Epithelial cell of prostate (primary cell): ENCODE measurements around the gene COBLL1.
A peak's percentile ranks its signal among the peaks of the same experiment; 100 is the strongest.

ENCODE experiments used
- DNase-seq: peaks from one replicate; pipeline ENCODE4 v3.0.0-alpha.2; 2011; ENCODE audit warnings: low read depth, low spot score
- H3K27ac ChIP-seq: fragments of 450-650 bp; 2 replicates; pipeline ENCODE4 v1.5.1; 2017; ENCODE audit warnings: mild to moderate bottlenecking

COBLL1 gene

GRCh38 chr2:164824872-164825271 is 16.8 kb downstream of the COBLL1 start:
- H3K27ac ChIP-seq: peak overlapping the region; percentile 93
- no peak for DNase-seq

GRCh38 chr2:164823126-164823525 is 18.5 kb downstream of the COBLL1 start:
- no peak for DNase-seq
- no peak overlapping the region for H3K27ac ChIP-seq

GRCh38 chr2:164821338-164821737 is 20.3 kb downstream of the COBLL1 start:
- DNase-seq: no peak
- H3K27ac ChIP-seq: no peak overlapping the region

- DNase-seq: no peak
- no peak overlapping the region for H3K27ac ChIP-seq
Measured at GRCh38 chr2:164818149-164819136, 23.2 kb downstream of the COBLL1 start.

- H3K27ac ChIP-seq: no peak overlapping the region
- no peak for DNase-seq
Measured at GRCh38 chr2:164816900-164817299, 24.7 kb downstream of the COBLL1 start.

- no peak for DNase-seq
- no peak overlapping the region for H3K27ac ChIP-seq
Measured at GRCh38 chr2:164816046-164816445, 25.6 kb downstream of the COBLL1 start.

GRCh38 chr2:164815071-164815793 is 26.4 kb downstream of the COBLL1 start:
- DNase-seq: no peak
- no peak overlapping the region for H3K27ac ChIP-seq

- no peak overlapping the region for H3K27ac ChIP-seq
- DNase-seq: no peak
Measured at GRCh38 chr2:164813535-164813934, 28.1 kb downstream of the COBLL1 start.

GRCh38 chr2:164812378-164812777 is 29.2 kb downstream of the COBLL1 start:
- DNase-seq: no peak
- H3K27ac ChIP-seq: no peak overlapping the region

GRCh38 chr2:164811819-164812218 is 29.8 kb downstream of the COBLL1 start:
- H3K27ac ChIP-seq: no peak overlapping the region
- no peak for DNase-seq

- peak overlapping the region; percentile 19 for H3K27ac ChIP-seq
- DNase-seq: no peak
Measured at GRCh38 chr2:164810843-164811242, 30.8 kb downstream of the COBLL1 start.

- H3K27ac ChIP-seq: no peak overlapping the region
- no peak for DNase-seq
Measured at GRCh38 chr2:164808776-164809175, 32.8 kb downstream of the COBLL1 start.

GRCh38 chr2:164803776-164804466 is 37.7 kb downstream of the COBLL1 start:
- no peak overlapping the region for H3K27ac ChIP-seq
- DNase-seq: no peak

- no peak for DNase-seq
- H3K27ac ChIP-seq: no peak overlapping the region
Measured at GRCh38 chr2:164802095-164802707, 39.4 kb downstream of the COBLL1 start.

GRCh38 chr2:164800572-164800971 is 41.1 kb downstream of the COBLL1 start:
- no peak for DNase-seq
- no peak overlapping the region for H3K27ac ChIP-seq

GRCh38 chr2:164797627-164798026 is 44.0 kb downstream of the COBLL1 start:
- DNase-seq: no peak
- H3K27ac ChIP-seq: no peak overlapping the region

- no peak for DNase-seq
- no peak overlapping the region for H3K27ac ChIP-seq
Measured at GRCh38 chr2:164796999-164797398, 44.6 kb downstream of the COBLL1 start.

- no peak for DNase-seq
Measured at GRCh38 chr2:164794432-164795231, 47.0 kb downstream of the COBLL1 start.

GRCh38 chr2:164794016-164794415 is 47.6 kb downstream of the COBLL1 start:
- DNase-seq: no peak
- peak overlapping the region; percentile 3 for H3K27ac ChIP-seq

More at GRCh38 chr2:164794432-164795231, 47.0 kb downstream of the COBLL1 start:
- peak overlapping the region; percentile 3 for H3K27ac ChIP-seq
